ENCODE results near the gene RGS12. TPM values are rescaled to one million over a fixed set of nuclear protein-coding genes. Genes with fewer than 3 reads are reported as not detected.

RGS12 gene
- total RNA-seq, 1 donor = 15.1 TPM

- DNase-seq (ENCODE audit: low read depth) = no peak
- H3K4me3 ChIP-seq (ENCODE audit: low read depth, low read length) = no peak overlapping the region
- TF ChIP-seq, protein P1, sequence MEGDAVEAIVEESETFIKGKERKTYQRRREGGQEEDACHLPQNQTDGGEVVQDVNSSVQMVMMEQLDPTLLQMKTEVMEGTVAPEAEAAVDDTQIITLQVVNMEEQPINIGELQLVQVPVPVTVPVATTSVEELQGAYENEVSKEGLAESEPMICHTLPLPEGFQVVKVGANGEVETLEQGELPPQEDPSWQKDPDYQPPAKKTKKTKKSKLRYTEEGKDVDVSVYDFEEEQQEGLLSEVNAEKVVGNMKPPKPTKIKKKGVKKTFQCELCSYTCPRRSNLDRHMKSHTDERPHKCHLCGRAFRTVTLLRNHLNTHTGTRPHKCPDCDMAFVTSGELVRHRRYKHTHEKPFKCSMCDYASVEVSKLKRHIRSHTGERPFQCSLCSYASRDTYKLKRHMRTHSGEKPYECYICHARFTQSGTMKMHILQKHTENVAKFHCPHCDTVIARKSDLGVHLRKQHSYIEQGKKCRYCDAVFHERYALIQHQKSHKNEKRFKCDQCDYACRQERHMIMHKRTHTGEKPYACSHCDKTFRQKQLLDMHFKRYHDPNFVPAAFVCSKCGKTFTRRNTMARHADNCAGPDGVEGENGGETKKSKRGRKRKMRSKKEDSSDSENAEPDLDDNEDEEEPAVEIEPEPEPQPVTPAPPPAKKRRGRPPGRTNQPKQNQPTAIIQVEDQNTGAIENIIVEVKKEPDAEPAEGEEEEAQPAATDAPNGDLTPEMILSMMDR (IDR thresholded peaks at IDR 0.05; ENCODE audit: insufficient read depth, low read length) = no peak
Observed at GRCh38 chr4:3341760-3342159, 48.9 kb downstream of the RGS12 start.

GRCh38 chr4:3342182-3342854 is 49.5 kb downstream of the RGS12 start:
- H3K4me3 ChIP-seq (ENCODE audit: low read depth, low read length) = peak overlapping the region; percentile 19
- peak; percentile 72 for DNase-seq (ENCODE audit: low read depth)
- TF ChIP-seq, protein P1 (IDR thresholded peaks at IDR 0.05; ENCODE audit: insufficient read depth, low read length) = no peak

Other genes starting within 250 kb of the RGS12 start
- not detected in 2 replicates for gene HTT-AS, start 218.5 kb upstream of the RGS12 start, total RNA-seq (ENCODE audit: low replicate concordance)
- 33.2 and 49.9 TPM in 2 replicates for gene HTT, start 218.3 kb upstream of the RGS12 start, total RNA-seq (ENCODE audit: low replicate concordance)
- 0.41 and 0.63 TPM in 2 replicates for gene MSANTD1, start 43.9 kb upstream of the RGS12 start, total RNA-seq (ENCODE audit: low replicate concordance)
- not detected in 2 replicates for gene HGFAC, start 148.9 kb downstream of the RGS12 start, total RNA-seq (ENCODE audit: low replicate concordance)
- not detected in 2 replicates for gene DOK7, start 170.3 kb downstream of the RGS12 start, total RNA-seq (ENCODE audit: low replicate concordance)
- 61.0 and 87.7 TPM in 2 replicates for gene LRPAP1, start 239.4 kb downstream of the RGS12 start, total RNA-seq (ENCODE audit: low replicate concordance)